GM12878 (cell line): Measurements from ENCODE around the gene FAM78A. TPM values are rescaled to one million over a fixed set of nuclear protein-coding genes. Genes with fewer than 3 reads are reported as not detected.
A peak's percentile ranks its signal among the peaks of the same experiment; 100 is the strongest.

Experiments
- ATAC-seq: fragments of 200-7000 bp; cut with Tn5 transposase; 3 replicates; pipeline ENCODE4 v1.9.1; 2020; ENCODE audit warnings: mild to moderate bottlenecking, moderate library complexity
- BruUV-seq: library from RNA; stranded (reverse); fragments of 400-500 nt; replicated peaks from 2 replicates; lab custom pipeline; 2021; lab: Mats Ljungman, UMichigan
- CTCF ChIA-PET: fragments of 300-600 bp; sonication (Branson Sonifier 250); formaldehyde crosslinking; extraction: SDS; loops from one replicate; lab custom pipeline; 2021; ENCODE audit warnings: inconsistent platforms; lab: Yijun Ruan, JAX
- POLR2A ChIA-PET: fragments of 350-600 bp; formaldehyde crosslinking; extraction: SDS; loops from one replicate; lab custom pipeline; 2021; ENCODE audit warnings: inconsistent platforms; lab: Charles Lee
- RAD21 ChIA-PET: fragments of 300-600 bp; sonication (Branson Sonifier 250); formaldehyde crosslinking; loops from one replicate; lab custom pipeline; 2023; ENCODE audit warnings: antibody characterized with exemption; ENCODE audit not compliant: unreplicated experiment; lab: Charles Lee
- SMC1A ChIA-PET: fragments of 300-600 bp; sonication (Branson Sonifier 250); formaldehyde crosslinking; loops from one replicate; lab custom pipeline; 2023; ENCODE audit not compliant: unreplicated experiment, uncharacterized antibody; lab: Charles Lee
- DNase-seq: peaks from one replicate; pipeline ENCODE4 v3.0.0-alpha.2; 2011; ENCODE audit warnings: low read depth, low spot score
- FAIRE-seq: peaks from 3 replicates; lab custom pipeline; 2011; peaks lifted over from hg19 to GRCh38; lab: Jason Lieb, UNC
- H2AFZ ChIP-seq: 2 replicates; pipeline ENCODE4 v1.6.0; 2011; ENCODE audit warnings: low read depth, low read length, control low read depth; ENCODE audit not compliant: control insufficient read depth
- H3K27ac ChIP-seq: 2 replicates; pipeline ENCODE4 v1.5.1; 2011; ENCODE audit warnings: control low read depth; ENCODE audit not compliant: control insufficient read depth, insufficient read depth
- H3K27me3 ChIP-seq, 2 experiments: replicated peaks in 1 of 2; 2 replicates each; pipeline versions ENCODE4 v1.6.0 to v1.6.1; 2011; ENCODE audit warnings: low read length in 1 of 2; ENCODE audit not compliant: control insufficient read depth in 2 of 2, insufficient read depth in 2 of 2
- H3K36me3 ChIP-seq, 2 experiments: 2 replicates each; pipeline ENCODE4 v1.5.1; 2011; ENCODE audit warnings: low read length in 1 of 2; ENCODE audit not compliant: control insufficient read depth in 2 of 2, insufficient read depth in 2 of 2
- H3K4me1 ChIP-seq: 2 replicates; pipeline ENCODE4 v1.6.1; 2011; ENCODE audit warnings: mild to moderate bottlenecking, low read length, moderate library complexity, mixed read lengths; ENCODE audit not compliant: control insufficient read depth, insufficient read depth
- H3K4me2 ChIP-seq: 2 replicates; pipeline ENCODE4 v1.6.0; 2011; ENCODE audit warnings: control low read depth; ENCODE audit not compliant: control insufficient read depth, insufficient read depth
- H3K4me3 ChIP-seq: fragments of 200-600 bp; sonication (generic); 2 replicates; pipeline ENCODE4 v1.5.1; 2016
- H3K79me2 ChIP-seq: 2 replicates; pipeline ENCODE4 v1.6.0; 2011; ENCODE audit warnings: low read length; ENCODE audit not compliant: control insufficient read depth, insufficient read depth
- H3K9ac ChIP-seq: 2 replicates; pipeline ENCODE4 v1.8.0; 2011; ENCODE audit warnings: low read length, control low read depth, mixed read lengths; ENCODE audit not compliant: control insufficient read depth, insufficient read depth
- H3K9me3 ChIP-seq: replicated peaks from 3 replicates; pipeline ENCODE4 v1.5.1; 2011; ENCODE audit warnings: mild to moderate bottlenecking, low read length; ENCODE audit not compliant: control insufficient read depth, insufficient read depth
- H4K20me1 ChIP-seq: 2 replicates; pipeline ENCODE4 v1.6.0; 2011; ENCODE audit not compliant: control insufficient read depth, insufficient read depth
- CREB1 ChIP-seq: IDR thresholded peaks from 2 replicates; pipeline ENCODE4 v1.6.1; 2012; ENCODE audit warnings: low read depth, mild to moderate bottlenecking, inconsistent platforms
- HDGF ChIP-seq: fragments of 450-650 bp; IDR thresholded peaks from 2 replicates; pipeline ENCODE4 v1.6.1; 2016; ENCODE audit warnings: antibody characterized with exemption
- MEF2A ChIP-seq: IDR thresholded peaks from 2 replicates; pipeline ENCODE4 v1.6.1; 2011; ENCODE audit warnings: low read depth, mild to moderate bottlenecking, low read length, moderate library complexity; ENCODE audit not compliant: insufficient read depth
- WGBS: methylation state at CpG from one replicate; pipeline ENCODE4 v1.1.6; 2016; ENCODE audit warnings: low lambda C conversion rate; ENCODE audit not compliant: insufficient replicate concordance, insufficient coverage; ENCODE audit errors: missing lambda C conversion rate; 5-methylcytosine and 5-hydroxymethylcytosine counted together
- in situ Hi-C: fragments of 300-500 bp; cut with MboI; formaldehyde crosslinking; loops from 9 replicates; pipeline ENCODE4 v1.14.3; 2018; ENCODE audit warnings: mixed read lengths
- intact Hi-C: fragments of 100-400 bp; cut with micrococcal nuclease; formaldehyde crosslinking; loops from one replicate; pipeline ENCODE4 v1.14.2; 2022; ENCODE audit not compliant: unreplicated experiment
- polyA plus RNA-seq, 11 experiments: library from polyadenylated mRNA; depleted of rRNA in 4 of 11; unstranded in 6 of 11; stranded (reverse) in 5 of 11; fragments of >200 nt; fragmentation: Nextera tagmentation in 4 of 11; fragmentation: Illumina TruSeq in 1 of 11; extraction: Ambion mirVana in 4 of 11; extraction: Trizol in 1 of 11; gene quantifications; 1 replicate in 1 of 11; 2 replicates in 10 of 11; pipeline versions ENCODE4 v1.2.1 to v1.2.3, GENCODE V29; 2011 to 2016; ENCODE audit warnings: inconsistent platforms in 2 of 11, missing spikeins in 2 of 11, low read depth in 1 of 11
- total RNA-seq, 4 experiments: library from RNA; depleted of rRNA in 3 of 4; stranded (reverse); fragments of >200 nt in 3 of 4; fragmentation: Illumina TruSeq in 1 of 4; extraction: Trizol in 1 of 4; gene quantifications; 2 replicates each; pipeline versions ENCODE4 v1.2.1 to v1.2.3, GENCODE V29; 2013 to 2021
- TF ChIP-seq, protein P1 (sequence below): fragments of 450-650 bp; IDR thresholded peaks from 2 replicates; pipeline ENCODE4 v1.6.1; 2017; ENCODE audit warnings: mild to moderate bottlenecking, moderate library complexity
- TF ChIP-seq, protein P2 (sequence below): IDR thresholded peaks from 2 replicates; pipeline ENCODE4 v1.6.1; 2011; ENCODE audit warnings: borderline replicate concordance, low read depth, mild to moderate bottlenecking, moderate library complexity, mixed read lengths, low read length; ENCODE audit not compliant: insufficient read depth; ENCODE audit errors: extremely low read length

The FAM78A gene
- total and polyA plus RNA-seq, 10 of the 15 experiments (the other 5 are each of a cell fraction or from before 2014, with no cell fraction given): 0.18 to 32.5 (median 12.2) TPM

DNA sequence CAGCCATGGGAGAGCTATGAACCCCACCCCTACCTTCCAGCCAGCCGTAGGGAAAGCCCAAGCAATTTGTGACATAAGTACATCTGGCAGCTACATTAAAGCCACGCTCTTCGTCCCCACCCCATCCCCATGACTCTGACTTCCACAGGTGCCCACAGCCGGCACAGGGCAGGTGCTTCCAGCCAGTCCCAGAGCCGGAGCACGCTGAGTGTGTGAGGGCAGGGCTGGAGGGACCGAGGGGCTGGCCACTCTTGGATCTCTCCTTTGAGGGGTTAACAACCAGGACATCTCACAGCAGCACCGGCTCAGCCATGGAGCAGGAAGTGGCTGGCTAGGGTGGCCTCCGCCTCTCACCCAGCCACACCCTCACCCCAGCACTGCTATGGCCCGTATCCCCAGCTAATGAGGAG, 2.4 kb upstream of the FAM78A start:
- H3K4me2 ChIP-seq: no peak overlapping the region
- CTCF ChIA-PET: interaction anchor here (0.8 to 2.4 kb wide), 4 partner anchors 23 to 99 kb away, joined by 3 to 10 read pairs (median 8); no protein-coding TSS in a partner anchor
- WGBS: 33% methylated on average over 10 of the region's 10 CpGs
- no peaks in the 10 kb centered on the region for H3K9me3 ChIP-seq
- POLR2A ChIA-PET: interaction anchor here (0.5 to 1.4 kb wide), 5 partner anchors 9 to 118 kb away, joined by 3 to 6 read pairs (median 3); no protein-coding TSS in a partner anchor
- H3K27me3 ChIP-seq: peaks cover 5 to 6% of the 10 kb centered on the region in 2 experiments; a peak in 3 of 4 replicates
- no TSS peak for BruUV-seq
- no peak overlapping the region for H3K9ac ChIP-seq
- H4K20me1 ChIP-seq: no peaks in the 10 kb centered on the region
- DNase-seq: no peak
- in situ Hi-C loops: no loop called here
- no peak for ATAC-seq
- no peak for FAIRE-seq
- no peak overlapping the region for H3K4me3 ChIP-seq
- no peaks in the 10 kb centered on the region for H3K36me3 ChIP-seq
- TF ChIP-seq CREB1 (no peak), MEF2A (no peak), HDGF (no peak)
- TF ChIP-seq, protein P1, sequence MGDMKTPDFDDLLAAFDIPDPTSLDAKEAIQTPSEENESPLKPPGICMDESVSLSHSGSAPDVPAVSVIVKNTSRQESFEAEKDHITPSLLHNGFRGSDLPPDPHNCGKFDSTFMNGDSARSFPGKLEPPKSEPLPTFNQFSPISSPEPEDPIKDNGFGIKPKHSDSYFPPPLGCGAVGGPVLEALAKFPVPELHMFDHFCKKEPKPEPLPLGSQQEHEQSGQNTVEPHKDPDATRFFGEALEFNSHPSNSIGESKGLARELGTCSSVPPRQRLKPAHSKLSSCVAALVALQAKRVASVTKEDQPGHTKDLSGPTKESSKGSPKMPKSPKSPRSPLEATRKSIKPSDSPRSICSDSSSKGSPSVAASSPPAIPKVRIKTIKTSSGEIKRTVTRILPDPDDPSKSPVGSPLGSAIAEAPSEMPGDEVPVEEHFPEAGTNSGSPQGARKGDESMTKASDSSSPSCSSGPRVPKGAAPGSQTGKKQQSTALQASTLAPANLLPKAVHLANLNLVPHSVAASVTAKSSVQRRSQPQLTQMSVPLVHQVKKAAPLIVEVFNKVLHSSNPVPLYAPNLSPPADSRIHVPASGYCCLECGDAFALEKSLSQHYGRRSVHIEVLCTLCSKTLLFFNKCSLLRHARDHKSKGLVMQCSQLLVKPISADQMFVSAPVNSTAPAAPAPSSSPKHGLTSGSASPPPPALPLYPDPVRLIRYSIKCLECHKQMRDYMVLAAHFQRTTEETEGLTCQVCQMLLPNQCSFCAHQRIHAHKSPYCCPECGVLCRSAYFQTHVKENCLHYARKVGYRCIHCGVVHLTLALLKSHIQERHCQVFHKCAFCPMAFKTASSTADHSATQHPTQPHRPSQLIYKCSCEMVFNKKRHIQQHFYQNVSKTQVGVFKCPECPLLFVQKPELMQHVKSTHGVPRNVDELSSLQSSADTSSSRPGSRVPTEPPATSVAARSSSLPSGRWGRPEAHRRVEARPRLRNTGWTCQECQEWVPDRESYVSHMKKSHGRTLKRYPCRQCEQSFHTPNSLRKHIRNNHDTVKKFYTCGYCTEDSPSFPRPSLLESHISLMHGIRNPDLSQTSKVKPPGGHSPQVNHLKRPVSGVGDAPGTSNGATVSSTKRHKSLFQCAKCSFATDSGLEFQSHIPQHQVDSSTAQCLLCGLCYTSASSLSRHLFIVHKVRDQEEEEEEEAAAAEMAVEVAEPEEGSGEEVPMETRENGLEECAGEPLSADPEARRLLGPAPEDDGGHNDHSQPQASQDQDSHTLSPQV: no peak
- TF ChIP-seq, protein P2, sequence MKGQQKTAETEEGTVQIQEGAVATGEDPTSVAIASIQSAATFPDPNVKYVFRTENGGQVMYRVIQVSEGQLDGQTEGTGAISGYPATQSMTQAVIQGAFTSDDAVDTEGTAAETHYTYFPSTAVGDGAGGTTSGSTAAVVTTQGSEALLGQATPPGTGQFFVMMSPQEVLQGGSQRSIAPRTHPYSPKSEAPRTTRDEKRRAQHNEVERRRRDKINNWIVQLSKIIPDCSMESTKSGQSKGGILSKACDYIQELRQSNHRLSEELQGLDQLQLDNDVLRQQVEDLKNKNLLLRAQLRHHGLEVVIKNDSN: no peak
- TF ChIP-seq, all 136 proteins: peak for 0
- peak overlapping the region; percentile 11 for H2AFZ ChIP-seq
- ChIA-PET RAD21 (interaction anchor here (1.2 to 1.6 kb wide), 3 partner anchors 30 to 97 kb away, joined by 4 to 5 read pairs (median 5); no protein-coding TSS in a partner anchor), SMC1A (interaction anchor here (1.1 to 1.5 kb wide), 3 partner anchors 15 to 99 kb away, joined by 3 read pairs; no protein-coding TSS in a partner anchor)
- intact Hi-C loops: no loop called here
- no peak overlapping the region for H3K27ac ChIP-seq
- H3K79me2 ChIP-seq: peaks cover 35% of the 10 kb centered on the region
- peaks cover 3% of the 10 kb centered on the region; the same call in 1 of the 2 replicates for H3K4me1 ChIP-seq
